NCI-H748 (cell line): ENCODE results near the gene MARCHF3.
A peak's percentile ranks its signal among the peaks of the same experiment; 100 is the strongest.
"Not testable (repeated sequence)": the region's sequence is repeated elsewhere in the genome, so short reads cannot be mapped to it uniquely, and the experiment has no call there.

Source experiments
- DNase-seq: peaks from one replicate; lab custom pipeline; 2025; ENCODE audit not compliant: unreplicated experiment; lab: John Stamatoyannopoulos, UW

Gene MARCHF3

DNA sequence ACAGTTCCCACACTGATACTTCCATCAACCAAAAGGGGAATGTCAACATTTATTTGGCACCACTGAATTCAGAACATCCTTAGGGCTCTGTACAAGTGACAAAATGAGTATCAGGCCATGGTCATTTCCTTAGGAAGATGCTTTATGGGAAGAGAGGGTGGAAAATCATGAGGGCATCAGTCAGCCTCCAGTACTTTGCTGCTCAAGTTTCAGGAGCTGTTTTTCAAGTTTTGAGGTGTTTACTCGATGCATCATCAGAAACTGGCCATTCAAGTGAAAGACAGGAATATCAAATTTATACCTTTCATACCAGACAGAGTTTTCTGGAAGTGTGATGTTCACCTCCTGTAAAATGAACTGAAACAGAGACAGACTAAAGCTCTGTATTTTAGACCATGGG is 21.2 kb upstream of the MARCHF3 start:
- no peak for DNase-seq

DNA sequence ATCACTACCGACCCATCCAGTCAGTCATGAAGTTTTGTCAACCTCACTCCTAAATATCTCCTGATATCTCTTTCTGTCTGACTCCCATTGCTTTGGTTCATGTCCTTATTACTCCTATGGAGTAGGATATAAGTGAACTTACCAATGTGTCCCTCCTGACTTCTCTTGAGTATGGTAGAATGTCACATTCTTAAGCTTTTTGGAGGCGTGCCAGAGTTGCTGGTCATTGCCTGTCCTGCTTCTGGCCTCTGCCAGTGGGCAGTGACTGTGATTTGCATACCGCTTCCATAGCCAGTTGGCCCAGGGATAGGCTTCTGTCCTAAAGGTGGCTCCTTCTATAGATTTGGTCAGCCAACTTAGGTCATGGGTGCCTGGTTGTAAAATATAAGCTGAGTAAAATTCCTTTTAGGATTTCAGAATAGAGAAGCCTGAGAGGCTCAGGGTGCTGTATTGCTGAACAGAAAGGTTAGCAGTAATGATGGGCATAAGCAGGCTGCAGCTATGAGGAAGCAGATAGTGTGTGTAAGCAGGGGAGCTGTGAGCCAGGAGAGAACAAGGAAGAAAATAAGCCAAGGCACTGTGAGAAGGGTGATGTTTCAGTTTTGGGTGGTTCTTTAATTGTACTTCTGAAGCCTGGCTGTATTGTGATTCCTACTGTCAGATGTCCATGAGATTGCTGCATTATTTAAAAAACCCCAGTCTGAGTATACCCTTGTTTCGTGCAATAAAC is 16.1 kb upstream of the MARCHF3 start:
- no peak for DNase-seq

GRCh38 chr5:127042593-127042992 is 12.2 kb upstream of the MARCHF3 start:
- DNase-seq = no peak

DNA sequence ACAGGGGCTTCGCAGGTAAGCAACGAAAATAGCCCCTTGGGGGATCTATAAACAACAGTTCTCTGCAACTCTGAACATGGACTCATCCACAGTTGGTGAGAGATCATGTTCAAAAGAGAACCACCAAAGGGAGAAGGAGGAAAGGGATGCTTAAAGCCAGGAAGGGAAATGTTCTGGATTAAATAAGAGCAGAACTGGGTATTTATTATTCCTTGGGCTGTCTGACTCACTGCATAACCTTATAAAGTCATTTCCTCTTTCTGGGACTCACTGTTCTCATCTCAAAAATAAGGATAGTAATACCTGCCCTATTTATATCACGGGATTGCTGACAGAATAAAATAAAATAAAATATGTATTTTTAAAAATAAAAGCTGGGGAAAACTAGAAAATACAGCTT is 11.2 kb upstream of the MARCHF3 start:
- no peak for DNase-seq

DNA sequence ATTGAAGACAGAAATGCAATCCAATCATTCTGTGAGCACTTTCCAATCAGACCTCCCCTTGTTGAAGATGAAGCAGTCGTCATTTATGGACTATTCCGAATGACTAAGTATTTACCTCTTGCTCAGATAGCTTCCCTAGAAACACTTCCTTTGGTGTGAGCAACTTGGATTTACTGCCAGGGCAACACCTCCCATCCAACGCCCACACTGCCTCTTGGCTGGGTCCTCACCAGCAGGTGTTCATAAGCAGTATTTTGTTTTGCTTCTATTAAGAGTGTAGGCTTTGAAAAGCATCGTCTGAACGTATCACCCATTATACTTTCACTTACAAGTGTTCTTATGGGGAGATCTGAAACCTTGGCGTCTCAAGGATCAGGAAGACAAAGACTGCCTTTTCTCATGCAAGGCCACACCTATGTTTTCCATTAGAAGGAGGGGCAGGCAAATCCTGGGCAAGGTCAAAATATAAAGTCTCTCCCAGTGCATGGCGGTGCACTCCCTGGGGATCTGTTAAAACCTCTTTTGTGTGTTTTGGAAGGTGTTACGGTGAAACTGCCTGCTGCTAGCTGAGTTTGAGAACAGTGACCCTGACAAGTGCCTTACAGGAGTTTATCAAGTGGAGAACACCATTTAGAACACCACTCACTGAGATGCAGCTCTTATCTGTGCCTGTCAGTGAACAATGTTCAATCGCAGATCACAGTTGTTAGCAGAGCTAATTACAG is 10.6 kb upstream of the MARCHF3 start:
- peak; percentile 83 for DNase-seq

GRCh38 chr5:127038550-127038949 is 8.2 kb upstream of the MARCHF3 start:
- no peak for DNase-seq

- no peak for DNase-seq
Measured at GRCh38 chr5:127031863-127032232, 1.5 kb upstream of the MARCHF3 start.

GRCh38 chr5:127031147-127031862 is 947 bp upstream of the MARCHF3 start:
- DNase-seq = peak; percentile 59

- peak; percentile 91 for DNase-seq
Measured at GRCh38 chr5:127029581-127030258, 638 bp downstream of the MARCHF3 start.

GRCh38 chr5:127028822-127029457 is 1.4 kb downstream of the MARCHF3 start:
- peak; percentile 84 for DNase-seq

- no peak for DNase-seq
Measured at GRCh38 chr5:127027539-127027938, 2.8 kb downstream of the MARCHF3 start.

DNA sequence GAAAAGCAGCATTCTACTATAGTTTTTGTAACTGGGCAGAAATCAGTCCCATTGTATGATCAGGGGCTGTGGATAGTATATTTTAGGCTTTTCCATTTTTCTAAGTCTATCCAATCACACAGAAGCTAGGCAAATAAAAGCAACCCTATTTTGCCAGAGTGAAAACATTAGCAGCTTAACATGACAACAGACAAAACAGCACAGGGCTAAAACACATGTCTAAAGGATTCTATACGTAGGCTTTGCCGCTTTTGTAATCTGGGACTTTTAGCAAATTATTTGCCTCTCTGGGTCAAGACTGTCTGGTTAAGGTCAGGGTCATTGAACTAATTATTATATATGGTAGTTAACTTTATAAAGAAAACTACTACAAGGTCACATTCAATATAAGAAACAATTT is 4.2 kb downstream of the MARCHF3 start:
- DNase-seq = no peak

DNA sequence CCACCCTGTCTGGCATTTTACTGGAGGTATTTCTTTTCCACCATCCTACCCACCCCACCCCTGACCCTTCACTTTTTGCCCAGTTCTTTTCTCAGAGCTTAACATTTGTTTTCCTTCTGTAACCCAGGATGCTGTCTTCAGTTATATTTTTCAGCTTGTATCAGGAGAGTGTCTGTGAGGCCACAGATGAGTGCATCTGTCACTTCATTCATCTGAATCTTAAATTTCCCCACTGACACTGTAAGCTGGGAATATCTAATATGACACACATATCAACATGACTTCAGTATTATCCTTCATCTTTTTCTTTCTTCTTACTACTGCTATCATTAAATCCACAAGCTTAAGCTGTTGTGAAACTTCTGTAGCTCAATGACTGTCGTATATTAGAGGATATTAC is 4.9 kb downstream of the MARCHF3 start:
- no peak for DNase-seq

DNA sequence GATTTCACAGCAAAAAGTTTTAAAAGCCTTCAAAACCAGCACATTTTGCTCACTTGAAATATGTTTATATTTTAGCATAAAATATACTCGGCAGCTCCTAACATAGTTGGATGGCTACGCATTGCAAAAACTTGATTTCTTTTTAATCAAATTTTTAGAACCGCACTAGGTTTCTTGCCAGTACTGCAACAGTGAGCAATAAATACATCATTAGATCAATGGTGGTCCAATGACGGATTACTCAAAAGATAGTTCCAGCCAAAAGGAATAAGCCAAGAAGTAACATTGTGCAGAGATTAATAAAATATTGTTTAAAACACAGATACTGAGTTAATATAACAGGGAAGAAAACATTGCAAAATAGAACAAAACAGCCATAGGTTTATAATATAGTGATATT is 5.5 kb downstream of the MARCHF3 start:
- no peak for DNase-seq

- not testable (repeated sequence) for DNase-seq
Measured at GRCh38 chr5:127023552-127024191, 6.7 kb downstream of the MARCHF3 start.

GRCh38 chr5:127022846-127023245 is 7.5 kb downstream of the MARCHF3 start:
- DNase-seq = peak; percentile 11

- DNase-seq = no peak
Measured at GRCh38 chr5:127019928-127020327, 10.4 kb downstream of the MARCHF3 start.

DNA sequence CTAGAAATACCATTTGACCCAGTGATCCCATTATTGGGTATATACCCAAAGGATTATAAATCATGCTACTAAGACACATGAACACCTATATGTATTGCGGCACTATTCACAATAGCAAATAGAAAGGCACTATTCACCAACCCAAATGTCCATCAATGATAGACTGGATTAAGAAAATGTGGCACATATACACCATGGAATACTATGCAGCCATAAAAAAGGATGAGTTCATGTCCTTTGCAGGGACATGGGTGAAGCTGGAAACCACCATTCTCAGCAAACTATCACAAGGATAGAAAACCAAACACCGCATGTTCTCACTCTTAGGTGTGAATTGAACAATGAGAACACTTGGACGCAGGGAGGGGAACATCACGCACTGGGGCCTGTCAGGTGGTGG is 13.6 kb downstream of the MARCHF3 start:
- DNase-seq = not testable (repeated sequence)

DNA sequence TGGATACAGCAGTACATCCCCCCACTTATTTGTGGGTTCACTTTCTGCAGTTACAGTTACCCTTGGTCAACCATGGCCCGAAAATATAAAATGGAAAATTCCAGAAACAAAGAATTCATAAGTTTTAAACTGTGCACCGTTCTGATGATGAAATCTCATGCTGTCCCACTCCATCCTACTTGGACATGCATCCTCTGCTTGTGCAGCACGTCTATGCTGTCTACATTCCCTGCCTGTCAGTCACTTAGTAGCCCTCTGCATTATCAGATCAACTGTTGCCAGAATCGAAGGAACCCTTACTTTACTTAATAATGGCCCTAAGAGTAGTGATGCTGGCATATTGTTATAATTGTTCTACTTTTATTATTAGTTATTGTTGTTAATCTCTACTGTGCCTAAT is 14.6 kb downstream of the MARCHF3 start:
- DNase-seq = no peak

GRCh38 chr5:127014573-127014972 is 15.8 kb downstream of the MARCHF3 start:
- no peak for DNase-seq
